Epidermal melanocyte (primary cell): ENCODE measurements around the gene CAST.
A peak's percentile ranks its signal among the peaks of the same experiment; 100 is the strongest.
"Not testable (repeated sequence)": the region's sequence is repeated elsewhere in the genome, so short reads cannot be mapped to it uniquely, and the experiment has no call there.

Experiments used
- DNase-seq: peaks from one replicate; pipeline ENCODE4 v3.0.0; 2011; ENCODE audit warnings: low spot score; ENCODE audit not compliant: insufficient read length

The CAST gene, protein sequence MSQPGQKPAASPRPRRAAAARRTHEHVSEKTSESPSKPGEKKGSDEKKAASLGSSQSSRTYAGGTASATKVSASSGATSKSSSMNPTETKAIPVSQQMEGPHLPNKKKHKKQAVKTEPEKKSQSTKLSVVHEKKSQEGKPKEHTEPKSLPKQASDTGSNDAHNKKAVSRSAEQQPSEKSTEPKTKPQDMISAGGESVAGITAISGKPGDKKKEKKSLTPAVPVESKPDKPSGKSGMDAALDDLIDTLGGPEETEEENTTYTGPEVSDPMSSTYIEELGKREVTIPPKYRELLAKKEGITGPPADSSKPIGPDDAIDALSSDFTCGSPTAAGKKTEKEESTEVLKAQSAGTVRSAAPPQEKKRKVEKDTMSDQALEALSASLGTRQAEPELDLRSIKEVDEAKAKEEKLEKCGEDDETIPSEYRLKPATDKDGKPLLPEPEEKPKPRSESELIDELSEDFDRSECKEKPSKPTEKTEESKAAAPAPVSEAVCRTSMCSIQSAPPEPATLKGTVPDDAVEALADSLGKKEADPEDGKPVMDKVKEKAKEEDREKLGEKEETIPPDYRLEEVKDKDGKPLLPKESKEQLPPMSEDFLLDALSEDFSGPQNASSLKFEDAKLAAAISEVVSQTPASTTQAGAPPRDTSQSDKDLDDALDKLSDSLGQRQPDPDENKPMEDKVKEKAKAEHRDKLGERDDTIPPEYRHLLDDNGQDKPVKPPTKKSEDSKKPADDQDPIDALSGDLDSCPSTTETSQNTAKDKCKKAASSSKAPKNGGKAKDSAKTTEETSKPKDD

DNA sequence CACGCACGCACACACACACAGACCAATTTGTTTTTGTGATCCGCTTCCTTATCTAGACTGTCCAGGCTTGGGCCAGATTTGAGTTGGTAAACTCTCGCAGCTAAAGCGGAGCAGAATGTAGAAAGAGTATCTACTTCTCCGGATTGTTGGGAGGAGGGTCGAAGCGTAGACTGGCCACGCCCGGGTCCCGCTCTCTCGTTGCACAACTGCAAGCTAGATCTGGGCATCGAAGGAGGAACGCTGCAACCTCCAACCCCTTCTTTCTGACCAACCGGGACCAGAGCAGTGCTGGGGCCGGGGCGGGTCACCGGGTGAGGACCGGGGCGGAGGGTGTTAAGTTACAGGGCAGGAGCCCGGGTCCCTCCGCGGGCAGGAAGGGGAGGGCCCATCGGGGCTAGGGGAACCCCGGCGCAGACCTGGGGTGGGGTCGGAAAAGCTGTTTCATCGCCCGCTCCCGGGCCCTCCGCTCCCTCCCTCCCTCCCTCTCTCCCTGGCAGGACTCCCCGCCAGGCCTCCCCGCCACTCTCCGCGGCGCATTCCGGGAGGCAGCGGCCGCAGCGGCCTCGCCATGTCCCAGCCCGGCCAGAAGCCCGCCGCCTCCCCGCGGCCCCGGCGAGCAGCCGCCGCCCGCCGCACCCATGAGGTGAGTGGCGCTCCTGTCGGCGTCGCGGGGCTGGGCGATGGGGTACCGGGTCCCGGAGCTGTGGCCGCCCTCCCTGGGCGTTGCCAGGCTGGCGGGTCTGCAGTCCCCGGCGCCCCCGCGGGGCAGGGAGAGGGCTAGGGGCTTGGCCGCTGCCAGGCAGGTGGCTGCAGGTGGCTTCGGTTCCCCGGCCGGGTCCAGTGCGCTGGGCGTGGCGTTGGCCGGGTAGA, at the start of gene CAST:
TSS of gene CAST (plus strand) at position 522 of the 870 bp plus-strand sequence. CDS start at position 569, 47 bp downstream.
- DNase-seq: peak; percentile 87

DNA sequence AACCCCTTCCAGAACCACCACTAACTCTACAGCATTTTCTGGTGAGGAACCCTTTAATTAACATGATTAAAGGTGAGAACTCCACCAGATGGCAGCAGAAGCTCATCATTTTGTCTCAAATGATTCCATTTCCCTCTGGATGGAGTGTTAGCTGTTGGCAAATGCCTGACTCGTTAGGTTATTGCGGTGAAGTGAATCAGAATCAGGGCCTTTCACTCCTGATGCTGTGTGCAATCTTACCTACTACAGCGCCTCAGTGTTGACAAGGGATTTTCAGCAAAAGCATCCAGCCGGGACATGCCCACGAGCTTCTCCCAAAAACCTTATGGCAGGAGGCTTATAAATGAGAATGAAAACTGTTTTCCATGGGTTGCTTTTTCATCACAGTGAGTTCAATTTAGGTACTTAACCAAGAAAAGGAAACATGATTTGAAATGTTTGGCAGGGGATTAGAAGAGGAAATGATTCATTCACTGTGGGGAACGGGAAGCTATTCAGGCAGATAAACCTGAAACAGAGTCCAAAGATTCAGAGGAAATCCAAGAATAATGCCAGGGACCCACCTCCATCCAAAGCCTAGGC, 48.0 kb upstream of the CAST start:
- peak; percentile 82 for DNase-seq

DNA sequence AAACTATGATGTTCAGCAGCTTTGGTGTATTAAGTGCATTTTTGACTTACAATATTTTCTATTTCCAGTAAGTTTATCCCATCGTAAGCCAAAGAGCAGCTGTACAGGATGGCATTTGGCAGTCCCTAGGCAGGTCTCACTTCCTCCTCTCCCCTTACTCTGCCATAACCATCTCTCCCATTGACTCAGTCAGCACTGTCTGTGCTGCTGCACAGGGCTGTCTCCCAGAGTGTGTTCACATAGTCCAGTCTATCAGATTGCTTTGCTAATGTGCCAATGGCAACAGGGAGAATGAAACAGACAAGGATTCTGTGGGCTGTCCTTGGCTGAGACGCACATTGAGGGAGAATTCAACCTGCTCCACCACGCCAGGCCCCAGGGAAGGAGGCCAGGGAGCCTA, 47.0 kb upstream of the CAST start:
- DNase-seq: no peak

DNA sequence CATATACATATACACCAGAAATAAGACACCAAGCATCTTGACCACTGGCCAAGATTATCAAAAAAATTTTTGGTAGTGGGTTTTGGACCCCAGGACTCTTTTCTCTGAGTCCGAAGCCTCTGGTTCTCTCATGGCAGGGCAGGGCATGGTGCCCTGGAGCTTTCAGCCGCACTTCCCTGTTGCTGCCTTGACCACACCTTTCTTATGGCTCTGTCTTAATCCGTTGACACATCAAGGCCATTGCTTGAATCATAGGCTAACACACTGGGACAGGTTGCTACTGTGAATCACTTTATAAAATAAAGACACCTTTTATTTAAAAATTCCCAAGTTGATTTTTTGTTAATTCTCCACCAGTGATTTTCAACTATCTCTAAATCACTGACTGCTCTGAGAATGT, 45.4 kb upstream of the CAST start:
- DNase-seq: no peak

DNA sequence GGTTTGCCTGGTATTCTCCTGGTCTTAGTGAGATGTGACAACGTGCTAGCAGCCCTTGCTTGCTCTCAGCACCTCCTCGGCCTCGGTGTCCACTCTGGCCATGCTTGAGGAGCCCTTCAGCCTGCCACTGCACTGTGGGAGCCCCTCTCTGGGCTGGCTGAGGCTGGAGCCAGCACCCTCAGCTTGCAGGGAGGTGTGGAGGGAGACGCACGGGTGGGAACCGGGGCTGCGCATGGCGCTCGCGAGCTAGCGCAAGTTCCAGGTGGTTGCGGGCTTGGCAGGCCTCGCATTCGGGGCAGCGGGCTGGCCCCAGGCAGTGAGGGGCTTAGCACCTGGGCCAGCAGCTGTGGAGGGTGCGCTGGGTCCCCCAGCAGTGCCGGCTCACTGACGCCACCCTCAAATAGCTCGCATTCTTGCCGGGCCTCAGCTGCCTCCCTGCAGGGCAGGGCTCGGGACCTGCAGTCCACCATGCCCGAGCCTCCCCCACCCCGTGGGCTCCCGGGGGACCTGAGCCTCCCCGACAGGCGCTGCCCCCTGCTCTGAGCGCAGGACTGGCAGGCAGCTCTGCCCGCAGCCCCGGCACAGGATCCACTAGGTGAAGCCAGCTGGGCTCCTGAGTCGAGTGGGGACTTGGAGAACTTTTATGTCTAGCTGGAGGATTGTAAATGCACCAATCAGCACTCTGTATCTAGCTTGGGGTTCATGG, 43.7 kb upstream of the CAST start:
- not testable (repeated sequence) for DNase-seq

DNA sequence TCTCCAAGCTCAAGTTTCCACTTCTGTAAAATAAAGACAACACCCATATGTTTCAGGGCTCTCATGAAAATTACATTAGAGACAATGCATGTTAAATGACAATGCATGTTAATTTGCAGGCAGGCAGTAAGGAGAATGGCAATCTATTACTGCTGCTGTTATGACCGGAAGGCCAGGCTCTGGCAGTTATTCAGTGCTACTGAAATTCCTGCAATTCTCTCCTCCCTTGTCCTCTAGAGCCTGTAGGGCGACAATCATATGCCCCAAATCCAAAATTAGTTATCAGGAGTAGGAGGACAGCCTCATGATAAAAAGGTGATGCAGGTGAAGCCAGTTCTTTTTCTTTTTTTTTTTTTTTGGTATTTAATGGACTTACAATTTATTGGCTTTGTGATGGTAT, 42.2 kb upstream of the CAST start:
- no peak for DNase-seq

DNA sequence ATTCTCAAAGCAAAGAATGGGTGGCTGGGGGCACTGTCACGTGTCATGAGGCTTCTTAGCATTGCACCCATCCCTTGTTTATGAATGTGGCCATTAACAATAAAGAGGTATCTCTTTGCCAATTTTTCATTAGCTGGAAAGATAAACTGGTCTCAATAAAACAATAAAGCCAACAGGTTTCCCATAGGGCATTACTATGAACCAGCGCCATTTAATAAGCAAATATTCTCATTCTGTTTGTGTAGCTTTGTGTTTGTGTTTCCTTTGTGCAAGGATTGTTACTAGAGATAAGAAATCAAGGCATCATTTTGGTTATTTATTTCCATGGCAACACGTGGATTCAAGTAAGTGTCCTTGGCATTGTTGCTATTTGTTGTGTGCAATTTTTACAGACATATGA, 37.6 kb upstream of the CAST start:
- DNase-seq: no peak

DNA sequence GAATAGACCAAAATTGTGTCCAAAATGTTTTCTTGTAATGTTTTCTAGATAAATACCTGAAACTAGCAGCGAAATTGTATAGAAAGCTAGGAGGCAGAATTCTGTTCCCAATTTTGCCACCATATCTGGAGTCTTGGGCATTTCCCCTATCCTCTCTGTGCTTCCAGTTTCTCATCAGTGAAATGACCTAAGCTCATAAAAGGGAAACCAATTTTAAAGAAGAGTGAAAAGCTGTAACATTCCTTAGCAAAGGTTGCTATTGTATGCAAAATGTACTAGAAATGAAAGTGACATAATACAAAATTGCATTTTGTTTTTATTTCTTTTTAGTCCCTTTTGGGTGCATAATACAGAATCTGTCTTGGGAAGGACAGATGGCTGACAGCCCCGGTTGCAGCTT, 36.8 kb upstream of the CAST start:
- no peak for DNase-seq

DNA sequence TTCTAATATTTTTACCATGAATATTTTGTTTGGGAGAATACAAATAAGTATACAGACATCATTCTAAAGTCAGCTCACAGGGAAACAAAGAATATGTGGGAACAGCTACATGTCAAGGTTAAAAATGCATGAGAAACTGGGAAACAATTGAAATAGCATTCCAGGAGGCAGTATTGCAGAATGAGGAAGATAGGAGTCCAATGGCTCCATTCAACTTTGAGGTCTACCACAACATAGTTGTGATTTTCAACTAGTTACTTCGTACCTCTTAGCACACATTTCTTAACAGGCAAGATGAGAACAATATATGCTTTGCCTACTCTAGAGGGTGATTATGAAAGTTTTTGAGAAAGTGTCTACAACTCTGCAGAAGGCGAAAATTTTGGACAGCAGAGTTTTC, 35.2 kb upstream of the CAST start:
- peak; percentile 38 for DNase-seq

DNA sequence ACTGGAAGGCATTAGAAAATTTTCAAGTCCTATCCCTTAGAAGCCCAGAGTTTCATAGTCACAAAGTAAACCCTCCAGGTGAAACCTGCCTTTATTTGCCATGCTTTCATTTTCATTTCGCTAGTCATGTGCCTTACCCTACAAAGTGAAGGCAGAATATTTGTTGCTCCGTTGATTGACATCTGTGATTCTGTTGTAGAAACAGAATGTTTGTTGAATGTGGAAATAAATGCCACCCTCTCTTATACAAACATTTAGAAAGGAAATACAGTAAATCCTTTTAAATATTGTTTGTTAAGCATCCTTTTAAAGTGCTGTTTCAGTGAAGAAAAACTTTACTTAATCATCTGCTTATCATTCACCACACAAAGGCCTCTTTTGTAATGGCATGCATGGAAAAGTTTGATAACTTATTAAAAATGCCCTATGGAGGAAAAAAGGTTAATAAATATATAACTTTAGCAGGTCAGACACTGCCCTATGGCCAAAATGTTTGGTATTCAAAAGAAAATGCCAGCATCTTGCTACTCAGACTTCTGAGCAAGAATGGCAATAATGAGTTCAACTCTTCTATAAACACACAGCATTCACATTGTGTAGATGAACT, 34.3 kb upstream of the CAST start:
- no peak for DNase-seq

DNA sequence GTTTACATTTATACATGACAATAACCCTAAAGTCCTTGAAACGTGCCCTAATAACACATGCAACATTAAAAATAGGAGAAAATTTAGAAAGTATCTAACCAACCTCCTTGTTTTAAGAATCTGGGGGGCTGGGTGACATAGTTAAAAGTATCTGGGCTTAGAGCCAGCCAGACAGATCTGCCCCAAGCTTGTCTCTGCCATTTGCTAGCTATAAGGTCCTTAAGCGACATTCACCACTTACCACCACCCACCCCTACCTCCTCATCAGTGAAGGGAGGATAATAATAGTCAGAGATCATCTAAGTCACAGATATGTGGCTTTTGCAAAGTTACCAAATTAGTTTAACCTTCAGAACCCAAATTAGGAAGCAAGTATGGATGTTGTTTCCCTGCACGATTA, 33.8 kb upstream of the CAST start:
- DNase-seq: no peak

DNA sequence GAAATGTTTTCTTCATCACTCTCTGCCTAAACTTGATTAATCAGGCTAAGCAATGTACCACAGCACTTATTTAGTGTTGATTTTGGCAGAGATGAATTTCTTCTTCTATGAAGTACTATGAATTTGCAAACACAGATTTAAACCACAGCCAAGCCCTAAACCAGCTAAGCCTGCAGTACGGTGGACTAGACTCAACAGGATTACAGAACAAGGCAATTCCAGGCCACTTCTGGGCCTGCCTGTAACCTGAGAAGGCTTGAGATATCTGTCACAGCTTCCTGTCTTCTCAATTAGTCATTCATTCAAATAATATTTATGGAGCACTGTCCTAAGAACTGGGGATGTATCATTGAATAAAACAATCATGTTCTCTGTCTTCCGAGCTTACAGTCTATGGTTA, 32.4 kb upstream of the CAST start:
- no peak for DNase-seq

DNA sequence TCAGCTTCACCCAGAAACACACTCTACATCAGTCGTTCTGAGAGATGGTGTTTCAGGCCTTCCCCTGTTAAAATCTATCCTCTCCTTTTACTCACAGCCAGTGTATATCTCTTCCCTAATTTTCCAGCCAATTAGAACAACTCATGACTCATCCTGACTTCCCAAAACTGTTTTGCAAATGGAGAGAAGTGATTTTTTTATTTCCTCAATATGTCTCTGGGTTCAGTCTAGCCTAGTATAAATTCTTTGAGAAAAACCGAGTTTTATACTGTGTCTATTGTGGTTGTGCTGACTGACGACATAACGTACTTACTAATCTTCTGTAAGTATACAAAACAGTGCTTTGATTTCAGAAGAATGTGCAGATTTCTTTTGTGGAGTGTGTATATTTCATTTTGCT, 28.4 kb upstream of the CAST start:
- no peak for DNase-seq

DNA sequence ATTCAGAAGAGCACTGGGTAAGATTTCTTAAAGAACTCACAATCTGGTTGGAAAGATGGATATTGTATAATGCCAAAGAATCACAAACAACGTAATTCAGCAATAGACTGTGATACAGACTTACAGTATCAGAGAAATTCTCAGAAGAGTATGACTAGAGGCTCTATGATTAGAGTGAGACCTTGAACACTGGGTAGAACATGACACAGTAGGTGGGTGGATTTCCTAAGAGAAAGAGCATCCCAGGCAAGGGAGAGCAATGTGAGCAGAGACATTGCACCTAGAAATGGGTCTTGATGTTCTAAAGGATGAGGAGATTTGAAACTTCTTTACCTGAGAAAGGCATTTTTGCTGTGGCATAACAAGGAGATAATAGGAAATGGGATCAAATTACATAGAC, 27.3 kb upstream of the CAST start:
- no peak for DNase-seq

DNA sequence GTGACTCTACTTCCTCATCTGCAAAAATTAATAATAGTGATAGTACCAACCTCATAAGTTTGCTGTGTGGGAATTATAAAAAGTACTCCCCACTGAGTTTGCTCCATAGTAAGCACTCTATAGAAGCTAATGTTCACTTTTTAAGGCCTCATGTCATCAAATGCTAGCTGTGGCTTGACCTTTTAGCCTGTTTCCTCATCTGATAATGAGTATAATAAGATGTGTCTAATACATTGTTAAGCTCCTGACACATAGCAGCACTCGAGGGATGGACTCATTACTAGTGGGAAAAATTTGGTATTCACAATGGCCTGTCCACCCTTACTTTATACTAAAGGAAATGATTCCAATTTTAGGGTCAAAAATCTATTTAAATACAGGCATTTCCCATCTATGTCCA, 26.1 kb upstream of the CAST start:
- no peak for DNase-seq

DNA sequence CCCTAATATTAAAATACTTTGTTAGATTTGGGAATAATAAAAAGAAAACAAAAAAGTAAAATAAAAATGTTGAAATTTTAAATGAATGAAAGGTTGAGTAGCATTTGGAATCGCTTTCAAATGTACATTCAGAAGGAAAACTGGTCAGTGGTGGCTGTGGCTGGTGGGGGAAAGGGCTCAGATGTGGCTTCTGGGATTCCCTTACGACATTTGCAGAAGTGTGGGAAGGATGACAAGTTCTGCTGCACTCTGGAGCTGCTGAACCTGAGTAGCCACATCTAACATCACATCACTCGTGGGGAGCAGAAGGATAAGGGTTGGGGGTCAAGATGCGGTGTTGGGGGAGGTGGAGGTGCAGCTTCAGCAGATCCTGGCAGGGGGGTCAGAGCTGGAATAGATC, 25.6 kb upstream of the CAST start:
- DNase-seq: no peak

DNA sequence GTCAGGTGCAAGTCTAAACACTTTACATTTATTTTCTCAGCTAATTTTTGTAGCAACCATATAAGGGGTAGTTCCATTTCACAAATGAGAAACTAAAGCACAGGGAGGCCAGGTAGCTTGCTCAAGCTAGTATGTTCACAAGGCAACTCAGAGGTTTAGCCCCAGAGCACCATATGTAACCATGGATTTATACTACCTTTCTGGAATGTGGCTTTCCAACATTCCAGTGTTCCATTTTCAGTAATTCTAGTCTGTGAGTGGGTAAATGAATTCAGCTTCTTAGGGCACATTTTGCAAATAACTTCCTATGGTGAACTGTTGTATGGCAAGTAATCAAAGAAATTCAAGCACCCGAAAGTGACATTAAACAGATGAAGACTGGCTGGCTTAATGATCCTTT, 25.0 kb upstream of the CAST start:
- no peak for DNase-seq

DNA sequence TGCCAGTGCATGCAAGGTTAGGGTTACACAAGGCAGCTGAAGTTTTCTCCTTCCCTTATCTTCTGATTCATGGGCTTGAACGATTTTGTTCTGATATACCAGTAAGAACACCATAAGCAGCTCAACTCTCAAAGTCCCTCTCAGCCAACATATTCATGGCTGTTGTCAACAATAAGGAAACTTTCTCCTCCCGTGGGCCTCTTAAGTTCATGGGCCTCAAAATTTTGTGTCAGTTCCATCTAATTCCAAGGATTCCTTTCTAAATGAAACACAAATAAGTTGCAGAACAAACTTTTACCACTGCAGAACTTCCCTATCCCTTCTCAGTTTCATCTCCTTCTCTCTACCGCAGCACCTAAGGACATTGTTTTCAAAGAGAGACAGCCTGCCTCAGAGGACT, 23.6 kb upstream of the CAST start:
- no peak for DNase-seq

DNA sequence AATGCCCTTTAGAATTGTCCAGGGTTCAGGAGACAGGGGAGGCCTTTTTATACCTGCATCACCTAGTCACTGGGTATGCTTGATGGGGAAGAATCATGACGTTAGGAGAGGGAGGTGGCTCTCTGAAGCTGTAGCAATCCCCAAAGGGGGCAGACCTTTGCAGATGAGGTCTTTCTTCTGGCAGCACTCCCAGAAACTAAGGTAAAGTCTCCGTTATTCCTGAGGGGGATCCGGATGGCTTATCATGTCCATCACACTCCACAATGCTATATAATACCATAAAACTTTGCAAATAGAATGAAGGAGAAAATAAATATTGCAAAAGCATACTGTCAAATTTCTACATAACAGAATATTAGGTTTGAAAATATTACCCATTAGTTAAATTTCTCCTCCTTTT, 21.5 kb upstream of the CAST start:
- no peak for DNase-seq
